Measurements from ENCODE around the gene FBXO27. TPM values are rescaled to one million over a fixed set of nuclear protein-coding genes. Genes with fewer than 3 reads are reported as not detected.

FBXO27 gene, protein sequence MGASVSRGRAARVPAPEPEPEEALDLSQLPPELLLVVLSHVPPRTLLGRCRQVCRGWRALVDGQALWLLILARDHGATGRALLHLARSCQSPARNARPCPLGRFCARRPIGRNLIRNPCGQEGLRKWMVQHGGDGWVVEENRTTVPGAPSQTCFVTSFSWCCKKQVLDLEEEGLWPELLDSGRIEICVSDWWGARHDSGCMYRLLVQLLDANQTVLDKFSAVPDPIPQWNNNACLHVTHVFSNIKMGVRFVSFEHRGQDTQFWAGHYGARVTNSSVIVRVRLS
- 4.4 and 6.0 TPM in 2 replicates for total RNA-seq
- long read RNA-seq, result 0 reads

DNA sequence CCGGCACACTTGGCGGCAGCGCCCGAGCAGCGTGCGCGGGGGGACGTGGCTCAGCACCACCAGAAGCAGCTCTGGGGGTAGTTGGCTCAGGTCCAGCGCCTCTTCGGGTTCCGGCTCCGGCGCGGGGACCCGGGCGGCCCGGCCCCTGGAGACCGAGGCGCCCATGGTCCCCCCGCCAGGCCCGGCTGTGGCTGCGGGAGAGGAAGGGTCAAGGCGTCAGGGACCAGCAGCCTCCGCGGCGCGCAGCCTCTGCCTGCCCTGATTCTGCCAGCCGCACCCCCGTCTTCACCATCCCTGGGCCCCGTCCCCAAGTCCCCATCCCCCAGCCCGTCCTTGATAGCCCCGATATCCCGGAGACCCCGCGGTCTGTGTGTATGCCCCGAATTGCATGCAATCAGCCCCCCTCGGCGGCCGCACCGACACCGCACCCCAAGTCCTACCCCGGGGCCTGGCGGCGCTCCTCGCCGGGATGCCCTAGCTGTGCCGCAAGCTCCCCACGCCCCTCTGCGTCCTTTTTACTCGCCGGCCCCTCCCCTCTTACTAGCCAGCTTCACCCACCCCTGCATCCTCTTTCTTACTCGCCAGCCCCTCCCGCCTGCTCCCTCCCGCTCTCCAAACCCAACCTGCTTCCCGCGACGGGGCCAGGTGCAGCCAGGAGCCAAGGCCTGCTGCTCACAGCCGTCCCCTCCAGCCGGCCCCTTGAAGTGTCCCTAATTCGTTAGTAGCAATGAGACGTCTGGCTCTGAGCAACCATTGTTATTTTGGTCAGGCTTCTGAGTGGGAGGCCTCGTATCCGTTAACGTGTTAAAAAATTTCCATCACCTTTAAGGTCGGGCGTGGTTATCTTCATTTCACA, at the start of gene FBXO27:
Gene FBXO27, minus strand, starts transcription at position 487 of the 856 bp plus-strand sequence. Its CDS starts 322 bp downstream, at position 165.
- Mint-ChIP-seq H3K9me3 (ENCODE audit: unreplicated experiment) (no peaks in the 10 kb centered on the region), H3K27me3 (ENCODE audit: unreplicated experiment) (peaks cover 10% of the 10 kb centered on the region), H3K27ac (ENCODE audit: unreplicated experiment) (no peak within 1 kb of the TSS), H3K36me3 (ENCODE audit: unreplicated experiment) (peaks cover 3% of the 10 kb centered on the region), H3K4me3 (ENCODE audit: unreplicated experiment) (peak within 1 kb of the TSS; percentile 70), H3K4me1 (ENCODE audit: unreplicated experiment) (peaks cover 16% of the 10 kb centered on the region)
- DNase-seq (ENCODE audit: extremely low spot score, unreplicated experiment), result no peak
- TF ChIP-seq, protein P1, sequence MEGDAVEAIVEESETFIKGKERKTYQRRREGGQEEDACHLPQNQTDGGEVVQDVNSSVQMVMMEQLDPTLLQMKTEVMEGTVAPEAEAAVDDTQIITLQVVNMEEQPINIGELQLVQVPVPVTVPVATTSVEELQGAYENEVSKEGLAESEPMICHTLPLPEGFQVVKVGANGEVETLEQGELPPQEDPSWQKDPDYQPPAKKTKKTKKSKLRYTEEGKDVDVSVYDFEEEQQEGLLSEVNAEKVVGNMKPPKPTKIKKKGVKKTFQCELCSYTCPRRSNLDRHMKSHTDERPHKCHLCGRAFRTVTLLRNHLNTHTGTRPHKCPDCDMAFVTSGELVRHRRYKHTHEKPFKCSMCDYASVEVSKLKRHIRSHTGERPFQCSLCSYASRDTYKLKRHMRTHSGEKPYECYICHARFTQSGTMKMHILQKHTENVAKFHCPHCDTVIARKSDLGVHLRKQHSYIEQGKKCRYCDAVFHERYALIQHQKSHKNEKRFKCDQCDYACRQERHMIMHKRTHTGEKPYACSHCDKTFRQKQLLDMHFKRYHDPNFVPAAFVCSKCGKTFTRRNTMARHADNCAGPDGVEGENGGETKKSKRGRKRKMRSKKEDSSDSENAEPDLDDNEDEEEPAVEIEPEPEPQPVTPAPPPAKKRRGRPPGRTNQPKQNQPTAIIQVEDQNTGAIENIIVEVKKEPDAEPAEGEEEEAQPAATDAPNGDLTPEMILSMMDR (IDR thresholded peaks at IDR 0.05), result no peak

DNA sequence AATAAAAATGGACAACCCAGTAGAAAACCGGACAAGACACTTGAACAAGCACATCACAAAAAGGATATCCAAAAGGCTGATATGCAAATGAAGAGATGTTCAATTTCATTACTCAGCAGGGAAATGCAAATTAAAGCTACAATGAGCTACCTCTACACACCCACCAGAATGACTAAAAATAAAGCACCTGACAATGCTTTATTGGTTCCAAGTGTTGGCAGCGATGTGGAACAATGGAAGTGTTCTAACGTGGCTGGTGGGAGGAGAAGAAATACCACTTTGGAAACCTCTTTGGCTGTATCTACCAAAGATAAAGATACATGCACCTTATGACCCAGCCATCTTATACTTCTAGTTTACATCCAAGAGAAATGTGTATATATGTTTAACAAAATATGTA, 48.1 kb upstream of the FBXO27 start:
- Mint-ChIP-seq H3K36me3 (ENCODE audit: unreplicated experiment) (no peaks in the 10 kb centered on the region), H3K27me3 (ENCODE audit: unreplicated experiment) (peaks cover 30% of the 10 kb centered on the region), H3K4me3 (ENCODE audit: unreplicated experiment) (no peak overlapping the region), H3K9me3 (ENCODE audit: unreplicated experiment) (no peaks in the 10 kb centered on the region), H3K27ac (ENCODE audit: unreplicated experiment) (no peak overlapping the region), H3K4me1 (ENCODE audit: unreplicated experiment) (peaks cover 4% of the 10 kb centered on the region)
- DNase-seq (ENCODE audit: extremely low spot score, unreplicated experiment), result no peak
- TF ChIP-seq, protein P1 (IDR thresholded peaks at IDR 0.05), result no peak

DNA sequence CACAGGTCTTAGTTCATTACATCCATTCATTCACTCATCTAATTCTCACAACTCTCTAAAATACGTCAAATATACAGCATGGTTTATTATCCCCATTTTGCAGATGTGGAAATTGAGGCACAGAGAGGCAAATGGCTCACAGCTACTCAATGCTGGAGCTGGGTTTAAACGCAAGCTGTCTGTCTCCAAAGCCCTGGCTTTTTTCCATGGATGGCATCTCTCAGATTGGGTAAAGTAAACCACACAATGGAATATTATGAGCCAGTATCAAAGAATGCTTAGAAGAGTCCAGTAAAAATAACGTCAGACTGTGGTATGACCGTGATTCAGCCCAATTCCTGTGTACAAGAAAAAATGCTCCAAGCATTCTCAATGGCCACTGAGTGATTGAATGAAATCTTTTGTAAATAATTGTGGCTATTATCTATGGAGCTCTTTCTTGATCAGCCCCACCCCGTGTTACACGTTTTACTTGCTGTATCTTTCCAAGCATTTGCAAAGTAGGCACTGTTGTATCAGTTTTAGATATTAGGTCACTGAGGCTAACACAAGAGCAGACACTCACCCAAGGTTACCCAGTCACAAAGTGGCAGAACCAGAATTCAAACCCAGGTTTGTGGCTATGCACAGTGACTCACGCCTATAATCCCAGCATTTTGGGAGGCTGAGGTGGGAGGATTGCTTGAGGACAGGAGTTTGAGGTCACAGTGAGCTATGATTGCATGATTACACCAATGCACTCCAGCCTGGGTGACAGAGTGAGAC, 46.3 kb upstream of the FBXO27 start:
- Mint-ChIP-seq H3K27me3 (ENCODE audit: unreplicated experiment) (peaks cover 16% of the 10 kb centered on the region), H3K9me3 (ENCODE audit: unreplicated experiment) (no peaks in the 10 kb centered on the region), H3K27ac (ENCODE audit: unreplicated experiment) (no peak overlapping the region), H3K36me3 (ENCODE audit: unreplicated experiment) (no peaks in the 10 kb centered on the region), H3K4me3 (ENCODE audit: unreplicated experiment) (no peak overlapping the region), H3K4me1 (ENCODE audit: unreplicated experiment) (peaks cover 5% of the 10 kb centered on the region)
- TF ChIP-seq, protein P1 (IDR thresholded peaks at IDR 0.05), result no peak
- DNase-seq (ENCODE audit: extremely low spot score, unreplicated experiment), result no peak

- Mint-ChIP-seq H3K4me1 (ENCODE audit: unreplicated experiment) (peaks cover 6% of the 10 kb centered on the region), H3K27ac (ENCODE audit: unreplicated experiment) (no peak overlapping the region), H3K4me3 (ENCODE audit: unreplicated experiment) (no peak overlapping the region), H3K27me3 (ENCODE audit: unreplicated experiment) (peaks cover 4% of the 10 kb centered on the region), H3K36me3 (ENCODE audit: unreplicated experiment) (no peaks in the 10 kb centered on the region), H3K9me3 (ENCODE audit: unreplicated experiment) (no peaks in the 10 kb centered on the region)
- TF ChIP-seq, protein P1 (IDR thresholded peaks at IDR 0.05), result no peak
- DNase-seq (ENCODE audit: extremely low spot score, unreplicated experiment), result no peak
Measured at GRCh38 chr19:39077323-39077722, 45.0 kb upstream of the FBXO27 start.

Data from osteocyte (in vitro differentiated cells).